ENCODE results near the gene PAK6. TPM values are rescaled to one million over a fixed set of nuclear protein-coding genes. Genes with fewer than 3 reads are reported as not detected.

Gene PAK6
- total and polyA plus RNA-seq, 4 experiments from 2014 or later: 0.53 to 1.7 (median 0.67) TPM; not detected in 1

DNA sequence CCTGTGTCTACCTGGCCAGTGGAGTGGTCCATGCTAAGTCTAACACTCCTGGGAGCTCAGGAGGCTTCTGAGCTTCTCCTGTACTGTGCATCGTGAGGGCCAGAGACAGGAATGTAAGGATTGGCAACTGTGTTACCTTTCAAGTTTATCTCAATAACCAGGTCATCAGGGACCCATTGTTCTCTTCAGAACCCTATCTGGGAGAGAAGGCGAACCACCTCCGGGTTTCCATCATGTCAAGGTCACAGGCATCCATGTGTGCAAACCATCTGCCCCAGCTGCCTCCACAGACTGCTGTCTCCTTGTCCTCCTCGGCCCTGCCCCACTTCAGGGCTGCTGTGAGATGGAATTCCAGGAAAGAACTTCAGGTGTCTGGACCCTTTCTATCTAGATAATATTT lies 38.1 kb downstream of the PAK6 start:
- Mint-ChIP-seq H3K9me3 (no peaks in the 10 kb centered on the region), H3K4me3 (no peak overlapping the region), H3K27me3 (peaks cover 11 to 27% of the 10 kb centered on the region in 2 donors), H3K27ac (no peak overlapping the region), H3K4me1 (peaks cover 2 to 10% (median 5%) of the 10 kb centered on the region in 4 donors), H3K36me3 (no peaks in the 10 kb centered on the region)
- ChIA-PET CTCF (ENCODE audit: partially characterized antibody) (interaction anchor here (1.8 to 14.0 kb wide), 6 partner anchors 10 to 229 kb away, joined by 5 to 427 read pairs (median 251); partner anchors contain the start of genes CCDC9B and PLCB2), POLR2A (ENCODE audit: partially characterized antibody) (interaction anchor here (1.2 to 4.8 kb wide), 2 partner anchors 32 to 229 kb away, joined by 3 to 40 read pairs; partner anchors contain the start of gene PLCB2)
- no peak overlapping the region for H3K4me3 ChIP-seq (ENCODE audit: low read length in 2 of 2)
- no peaks in the 10 kb centered on the region for H3K9me3 ChIP-seq (ENCODE audit: control insufficient read depth in 1 of 2, low read length in 2 of 2)
- intact Hi-C loops (cut with micrococcal nuclease): loop anchor here (10.0 kb wide), 1 partner anchor 392 kb away; no protein-coding TSS in a partner anchor
- peaks cover 5% of the 10 kb centered on the region for H3K4me1 ChIP-seq (ENCODE audit: insufficient read depth, low read length)
- no peak overlapping the region for H3K27ac ChIP-seq (ENCODE audit: low read depth, low read length)
- no peaks in the 10 kb centered on the region for H3K36me3 ChIP-seq (ENCODE audit: insufficient read depth, low read length)
- peaks cover 6% of the 10 kb centered on the region for H3K27me3 ChIP-seq (ENCODE audit: insufficient read depth, low read length)
- DNase-seq: no peak

DNA sequence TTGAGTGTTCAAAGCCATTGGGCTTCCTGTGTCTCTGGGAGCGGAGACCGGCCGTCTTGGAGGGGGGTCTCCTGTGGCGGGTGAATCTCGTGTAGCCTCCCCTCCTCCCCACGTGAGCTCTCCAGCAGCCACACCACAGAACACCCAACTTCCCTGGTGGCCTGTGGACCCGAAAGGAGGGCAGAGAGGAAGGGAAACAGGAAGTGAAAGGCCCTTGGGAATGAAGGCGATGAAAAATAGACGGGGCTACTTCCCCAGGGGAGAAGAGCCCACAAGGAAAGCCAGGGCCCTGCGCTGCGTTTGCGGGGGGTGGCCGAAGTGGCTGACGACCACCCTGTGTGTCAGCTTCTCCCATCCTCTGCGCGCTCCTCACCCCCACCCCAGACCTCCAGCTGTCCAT lies 38.6 kb downstream of the PAK6 start:
- H3K4me3 Mint-ChIP-seq: no peak overlapping the region
- no peak for DNase-seq
- peaks cover 2 to 10% (median 5%) of the 10 kb centered on the region in 4 donors for H3K4me1 Mint-ChIP-seq
- H3K27me3 Mint-ChIP-seq: peaks cover 11 to 27% of the 10 kb centered on the region in 2 donors
- H3K36me3 Mint-ChIP-seq: no peaks in the 10 kb centered on the region
- intact Hi-C loops (cut with micrococcal nuclease): loop anchor here (10.0 kb wide), 1 partner anchor 393 kb away; no protein-coding TSS in a partner anchor
- H3K27ac ChIP-seq (ENCODE audit: low read depth, low read length): no peak overlapping the region
- H3K36me3 ChIP-seq (ENCODE audit: insufficient read depth, low read length): no peaks in the 10 kb centered on the region
- peaks cover 5% of the 10 kb centered on the region for H3K4me1 ChIP-seq (ENCODE audit: insufficient read depth, low read length)
- peaks cover 6% of the 10 kb centered on the region for H3K27me3 ChIP-seq (ENCODE audit: insufficient read depth, low read length)
- ChIA-PET POLR2A (ENCODE audit: partially characterized antibody) (interaction anchor here (1.2 to 4.8 kb wide), 2 partner anchors 31 to 229 kb away, joined by 3 to 40 read pairs; partner anchors contain the start of gene PLCB2), CTCF (ENCODE audit: partially characterized antibody) (interaction anchor here (1.8 to 14.0 kb wide), 5 partner anchors 10 to 230 kb away, joined by 5 to 427 read pairs (median 324); partner anchors contain the start of genes CCDC9B and PLCB2)
- no peak overlapping the region for H3K4me3 ChIP-seq (ENCODE audit: low read length in 2 of 2)
- H3K27ac Mint-ChIP-seq: no peak overlapping the region
- no peaks in the 10 kb centered on the region for H3K9me3 Mint-ChIP-seq
- H3K9me3 ChIP-seq (ENCODE audit: control insufficient read depth in 1 of 2, low read length in 2 of 2): no peaks in the 10 kb centered on the region

DNA sequence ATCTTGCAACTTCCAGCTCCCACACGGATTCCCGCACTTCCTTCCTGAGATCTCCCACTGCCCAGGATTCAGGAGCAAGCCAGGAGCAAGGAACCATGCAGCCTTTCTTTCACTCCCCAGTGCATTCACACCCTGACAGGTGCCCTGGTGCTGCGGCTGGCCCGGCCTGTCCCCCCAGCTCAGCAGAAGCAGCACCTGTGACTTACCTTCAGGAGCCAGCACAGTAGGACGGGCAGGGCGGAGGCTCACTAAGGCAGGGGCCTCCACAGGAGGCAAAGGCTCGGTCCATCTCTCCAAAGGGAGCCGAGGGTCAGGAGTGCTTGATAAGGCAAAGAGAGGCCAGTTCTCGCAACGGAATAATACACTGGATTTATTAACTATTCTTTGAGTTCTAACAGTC lies 39.2 kb downstream of the PAK6 start:
- H3K27ac Mint-ChIP-seq: no peak overlapping the region
- ChIA-PET POLR2A (ENCODE audit: partially characterized antibody) (interaction anchor here (4.8 kb wide), 1 partner anchor 31 kb away, joined by 40 read pairs; the partner anchor contains the start of gene PLCB2), CTCF (ENCODE audit: partially characterized antibody) (interaction anchor here (0.7 to 14.0 kb wide), 8 partner anchors 10 to 1838 kb away, joined by 3 to 427 read pairs (median 104); partner anchors contain the start of genes CCDC9B and PLCB2)
- H3K4me3 ChIP-seq (ENCODE audit: low read length in 2 of 2): no peak overlapping the region
- H3K36me3 ChIP-seq (ENCODE audit: insufficient read depth, low read length): no peaks in the 10 kb centered on the region
- H3K27me3 ChIP-seq (ENCODE audit: insufficient read depth, low read length): peaks cover 6% of the 10 kb centered on the region
- DNase-seq: no peak
- no peak overlapping the region for H3K27ac ChIP-seq (ENCODE audit: low read depth, low read length)
- intact Hi-C loops (cut with micrococcal nuclease): loop anchor here (10.0 kb wide), 1 partner anchor 393 kb away; no protein-coding TSS in a partner anchor
- H3K36me3 Mint-ChIP-seq: no peaks in the 10 kb centered on the region
- no peak overlapping the region for H3K4me3 Mint-ChIP-seq
- H3K4me1 ChIP-seq (ENCODE audit: insufficient read depth, low read length): peaks cover 7% of the 10 kb centered on the region
- H3K27me3 Mint-ChIP-seq: peaks cover 11 to 27% of the 10 kb centered on the region in 2 donors
- H3K9me3 ChIP-seq (ENCODE audit: control insufficient read depth in 1 of 2, low read length in 2 of 2): no peaks in the 10 kb centered on the region
- H3K9me3 Mint-ChIP-seq: no peaks in the 10 kb centered on the region
- peaks cover 2 to 10% (median 5%) of the 10 kb centered on the region in 4 donors for H3K4me1 Mint-ChIP-seq

- peak overlapping the region in 3 of 7 donors; percentile 12 to 73 (median 40) for H3K27ac Mint-ChIP-seq
- POLR2A ChIA-PET (ENCODE audit: partially characterized antibody): interaction anchor here (0.7 to 4.8 kb wide), 4 partner anchors 29 to 276 kb away, joined by 3 to 40 read pairs (median 4); partner anchors contain the start of gene PLCB2
Observed at GRCh38 chr15:40279437-40280141, 40.7 kb downstream of the PAK6 start.

DNA sequence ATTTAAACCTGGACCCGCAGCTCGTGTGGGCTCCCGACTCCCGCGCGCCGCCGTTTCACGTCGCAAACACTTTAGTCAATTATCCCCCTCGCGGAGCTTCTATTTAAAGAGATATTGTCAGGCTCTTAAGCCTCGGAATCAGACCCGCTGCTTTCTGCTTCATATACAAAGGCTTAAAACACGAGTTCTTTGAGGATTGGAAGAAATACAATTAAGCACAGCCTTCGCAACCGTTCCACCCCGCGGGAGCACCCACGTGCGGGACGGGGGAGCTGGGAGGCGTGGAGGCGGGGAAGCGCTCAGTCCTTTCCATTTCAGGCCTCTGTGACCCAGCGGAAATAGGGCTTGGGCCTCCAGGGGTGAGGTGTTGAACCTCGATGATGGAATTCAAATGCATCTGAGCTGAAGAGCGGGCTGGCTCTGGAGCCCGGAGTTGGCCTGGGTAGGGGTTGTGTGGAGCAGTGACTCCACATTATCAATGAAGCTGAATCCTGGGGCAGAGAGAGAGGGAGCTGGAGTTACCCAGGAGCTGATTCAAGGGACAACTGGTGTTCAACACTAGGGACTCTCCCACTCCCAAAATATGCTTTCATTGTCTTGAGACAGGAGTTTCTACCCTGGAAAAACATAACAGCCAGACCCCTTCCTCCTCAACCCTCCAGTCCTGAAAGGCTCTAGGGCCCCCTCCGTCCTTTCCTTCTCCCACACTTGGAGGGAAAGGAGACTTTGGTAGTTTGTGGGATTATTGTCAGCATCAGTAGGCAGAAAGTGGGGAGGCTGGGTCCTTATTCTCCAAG lies 41.6 kb downstream of the PAK6 start:
- Mint-ChIP-seq H3K4me3 (peak overlapping the region in 6 of 8 donors; percentile 20 to 76 (median 50)), H3K4me1 (peaks cover 2 to 9% (median 4%) of the 10 kb centered on the region in 4 donors), H3K27me3 (peaks cover 11 to 27% of the 10 kb centered on the region in 2 donors), H3K27ac (peak overlapping the region in 1 of 7 donors; percentile 73), H3K36me3 (no peaks in the 10 kb centered on the region), H3K9me3 (peaks cover 0 to under 1% (median 0%) of the 10 kb centered on the region in 8 donors)
- H3K9me3 ChIP-seq (ENCODE audit: control insufficient read depth in 1 of 2, low read length in 2 of 2): no peaks in the 10 kb centered on the region
- H3K27ac ChIP-seq (ENCODE audit: low read depth, low read length): no peak overlapping the region
- intact Hi-C loops (cut with micrococcal nuclease): loop anchor here (5.0 kb wide), 1 partner anchor 42 kb away; the partner anchor contains the start of gene INAFM2
- H3K4me3 ChIP-seq (ENCODE audit: low read length in 2 of 2): no peak overlapping the region
- DNase-seq: no peak
- CTCF ChIA-PET (ENCODE audit: partially characterized antibody): interaction anchor here (0.9 to 14.0 kb wide), 18 partner anchors 9 to 240 kb away, joined by 3 to 427 read pairs (median 10); partner anchors contain the start of genes CCDC9B, INAFM2, PLCB2 and SRP14
- peaks cover 13% of the 10 kb centered on the region for H3K4me1 ChIP-seq (ENCODE audit: insufficient read depth, low read length)
- POLR2A ChIA-PET (ENCODE audit: partially characterized antibody): interaction anchor here (0.7 to 4.8 kb wide), 2 partner anchors 28 to 275 kb away, joined by 3 to 40 read pairs; partner anchors contain the start of gene PLCB2
- no peaks in the 10 kb centered on the region for H3K36me3 ChIP-seq (ENCODE audit: insufficient read depth, low read length)
- peaks cover 6% of the 10 kb centered on the region for H3K27me3 ChIP-seq (ENCODE audit: insufficient read depth, low read length)

More at GRCh38 chr15:40279437-40280141, 40.7 kb downstream of the PAK6 start:
- no peaks in the 10 kb centered on the region for H3K36me3 Mint-ChIP-seq
- H3K4me3 Mint-ChIP-seq: peak overlapping the region in 2 of 8 donors; percentile 24 to 39
- CTCF ChIA-PET (ENCODE audit: partially characterized antibody): interaction anchor here (0.6 to 14.0 kb wide), 40 partner anchors 8 to 1574 kb away, joined by 3 to 427 read pairs (median 5); partner anchors contain the start of genes CCDC9B, INAFM2, KNSTRN and PLCB2
- Histone ChIP-seq H3K27ac (ENCODE audit: low read depth, low read length) (no peak overlapping the region), H3K4me1 (ENCODE audit: insufficient read depth, low read length) (peaks cover 13% of the 10 kb centered on the region), H3K9me3 (ENCODE audit: control insufficient read depth in 1 of 2, low read length in 2 of 2) (no peaks in the 10 kb centered on the region), H3K36me3 (ENCODE audit: insufficient read depth, low read length) (no peaks in the 10 kb centered on the region), H3K27me3 (ENCODE audit: insufficient read depth, low read length) (peaks cover 6% of the 10 kb centered on the region), H3K4me3 (ENCODE audit: low read length in 2 of 2) (no peak overlapping the region)
- peaks cover 11 to 27% of the 10 kb centered on the region in 2 donors for H3K27me3 Mint-ChIP-seq
- H3K4me1 Mint-ChIP-seq: peaks cover 2 to 12% (median 5%) of the 10 kb centered on the region in 4 donors
- intact Hi-C loops (cut with micrococcal nuclease): loop anchor here (1.0 to 10.0 kb wide), 4 partner anchors 31 to 395 kb away; partner anchors contain the start of gene INAFM2
- no peaks in the 10 kb centered on the region for H3K9me3 Mint-ChIP-seq
- DNase-seq: peak in 4 of 5 donors; percentile 48 to 67 (median 56)

DNA sequence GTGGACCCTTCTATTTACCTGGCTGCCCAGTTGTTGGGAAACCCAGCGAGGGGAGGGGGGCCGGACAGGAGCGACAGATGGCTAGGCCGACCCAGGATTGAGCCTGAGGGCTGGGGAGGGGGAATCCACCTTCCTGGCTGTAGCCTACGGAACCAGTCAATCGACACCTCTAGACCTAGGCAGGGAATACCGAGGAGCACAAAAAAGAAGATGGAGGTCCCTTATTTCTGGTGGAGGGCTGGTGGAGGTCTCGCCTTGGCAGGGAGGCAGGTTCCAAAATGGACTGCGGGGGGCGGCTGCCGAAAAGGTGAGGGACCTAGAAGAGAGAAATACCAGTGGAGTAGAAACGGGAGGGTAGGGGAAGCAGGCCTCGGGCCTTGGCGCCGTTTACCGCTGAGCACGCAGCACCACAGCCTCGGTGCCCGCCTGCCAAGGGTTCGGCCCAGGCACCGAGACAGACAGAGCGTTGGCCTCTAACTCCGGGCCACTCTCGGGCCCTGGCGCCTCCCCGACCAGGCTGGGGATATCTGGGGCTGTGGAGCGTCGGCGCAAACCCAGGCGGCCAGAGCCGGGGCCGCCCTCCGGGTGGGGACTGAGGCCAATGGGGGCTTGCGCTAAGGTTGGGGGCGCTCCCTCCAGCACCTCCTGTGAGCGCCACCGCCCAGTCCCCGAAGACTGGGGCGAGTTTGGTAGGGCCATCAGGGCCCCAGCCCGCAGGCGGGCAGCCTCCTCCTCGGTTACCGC lies 42.4 kb downstream of the PAK6 start:
- Mint-ChIP-seq H3K36me3 (no peaks in the 10 kb centered on the region), H3K4me1 (peaks cover 2 to 9% (median 4%) of the 10 kb centered on the region in 4 donors), H3K27ac (no peak overlapping the region), H3K4me3 (peak overlapping the region; percentile 20 to 76 (median 51)), H3K9me3 (peaks cover 0 to 2% (median 0%) of the 10 kb centered on the region in 8 donors), H3K27me3 (peaks cover 11 to 27% of the 10 kb centered on the region in 2 donors)
- H3K36me3 ChIP-seq (ENCODE audit: insufficient read depth, low read length): no peaks in the 10 kb centered on the region
- DNase-seq: no peak
- ChIA-PET POLR2A (ENCODE audit: partially characterized antibody) (interaction anchor here (4.8 to 5.3 kb wide), 2 partner anchors 27 to 28 kb away, joined by 40 to 67 read pairs; partner anchors contain the start of gene PLCB2), CTCF (ENCODE audit: partially characterized antibody) (interaction anchor here (0.9 to 14.0 kb wide), 16 partner anchors 8 to 241 kb away, joined by 3 to 427 read pairs (median 27); partner anchors contain the start of genes CCDC9B, INAFM2, PLCB2 and SRP14)
- no peak overlapping the region for H3K4me3 ChIP-seq (ENCODE audit: low read length in 2 of 2)
- H3K27ac ChIP-seq (ENCODE audit: low read depth, low read length): no peak overlapping the region
- peaks cover 6% of the 10 kb centered on the region for H3K27me3 ChIP-seq (ENCODE audit: insufficient read depth, low read length)
- H3K4me1 ChIP-seq (ENCODE audit: insufficient read depth, low read length): peaks cover 13% of the 10 kb centered on the region
- intact Hi-C loops (cut with micrococcal nuclease): loop anchor here (5.0 kb wide), 1 partner anchor 41 kb away; the partner anchor contains the start of gene INAFM2
- no peaks in the 10 kb centered on the region for H3K9me3 ChIP-seq (ENCODE audit: control insufficient read depth in 1 of 2, low read length in 2 of 2)

All from CD4-positive, alpha-beta memory T cell (primary cell).